CD14-positive monocyte (primary cell): ENCODE results near the gene ERICH4. TPM values are rescaled to one million over a fixed set of nuclear protein-coding genes. Genes with fewer than 3 reads are reported as not detected.

Experiments used
- DNase-seq, 3 donors: peaks; one replicate each; pipeline ENCODE4 v3.0.0-alpha.2; 2011 to 2022
- H2AFZ ChIP-seq: 2 replicates; pipeline ENCODE4 v1.6.0; 2012; ENCODE audit warnings: mild to moderate bottlenecking, low read depth, low read length, inconsistent platforms; ENCODE audit not compliant: insufficient read depth, poor library complexity, severe bottlenecking
- H3K27ac ChIP-seq, 2 donors: 1 replicate in 1 of 2; 2 replicates in 1 of 2; pipeline ENCODE4 v1.5.1; 2012 to 2013; ENCODE audit warnings: low read length in 2 of 2, control low read depth in 1 of 2, inconsistent platforms in 1 of 2, low read depth in 1 of 2, mild to moderate bottlenecking in 1 of 2
- H3K27me3 ChIP-seq, 2 donors: one replicate each; pipeline versions ENCODE4 v1.6.0 to v1.6.1; 2011 to 2013; ENCODE audit warnings: low read length in 2 of 2; ENCODE audit not compliant: control insufficient read depth in 2 of 2, insufficient read depth in 2 of 2
- H3K36me3 ChIP-seq, 2 donors: replicated peaks in 1 of 2; 1 replicate in 1 of 2; 2 replicates in 1 of 2; pipeline versions ENCODE4 v1.5.1 to v1.6.1; 2012 to 2013; ENCODE audit warnings: low read length in 2 of 2, control low read depth in 1 of 2, inconsistent platforms in 1 of 2, mild to moderate bottlenecking in 1 of 2; ENCODE audit not compliant: insufficient read depth in 2 of 2, control insufficient read depth in 1 of 2
- H3K4me1 ChIP-seq, 2 donors: 1 replicate in 1 of 2; 2 replicates in 1 of 2; pipeline versions ENCODE4 v1.5.1 to v1.6.1; 2012 to 2013; ENCODE audit warnings: low read length in 2 of 2, control low read depth in 1 of 2, inconsistent platforms in 1 of 2, mild to moderate bottlenecking in 1 of 2, moderate library complexity in 1 of 2; ENCODE audit not compliant: insufficient read depth in 2 of 2, control insufficient read depth in 1 of 2
- H3K4me2 ChIP-seq: replicated peaks from 2 replicates; pipeline ENCODE3; 2012; ENCODE audit warnings: low read length, moderate library complexity, mild to moderate bottlenecking; ENCODE audit not compliant: poor library complexity, severe bottlenecking; ENCODE audit errors: extremely low read depth
- H3K4me3 ChIP-seq, 3 experiments: fragments of 200-600 bp in 1 of 3; sonication (generic) in 1 of 3; replicated peaks in 1 of 3; 1 replicate in 2 of 3; 2 replicates in 1 of 3; pipeline ENCODE4 v1.5.1; 2011 to 2013; ENCODE audit warnings: low read length in 3 of 3, mild to moderate bottlenecking in 3 of 3, control low read depth in 2 of 3, low read depth in 2 of 3, inconsistent platforms in 1 of 3, moderate library complexity in 1 of 3
- H3K79me2 ChIP-seq: 2 replicates; pipeline ENCODE4 v1.6.0; 2012; ENCODE audit warnings: mild to moderate bottlenecking, control low read depth, inconsistent platforms, low read length, moderate library complexity; ENCODE audit not compliant: insufficient read depth
- H3K9ac ChIP-seq: 2 replicates; pipeline ENCODE4 v1.6.0; 2017; ENCODE audit warnings: low read length, mild to moderate bottlenecking; ENCODE audit not compliant: insufficient read depth, poor library complexity, severe bottlenecking
- H3K9me3 ChIP-seq, 2 donors: replicated peaks in 1 of 2; 1 replicate in 1 of 2; 2 replicates in 1 of 2; pipeline versions ENCODE4 v1.5.1 to v1.6.1; 2012 to 2013; ENCODE audit warnings: low read length in 2 of 2, control low read depth in 1 of 2; ENCODE audit not compliant: control insufficient read depth in 1 of 2, insufficient read depth in 1 of 2
- H4K20me1 ChIP-seq: 2 replicates; pipeline ENCODE4 v1.6.0; 2012; ENCODE audit warnings: mild to moderate bottlenecking, low read length, control low read depth, moderate library complexity; ENCODE audit not compliant: insufficient read depth
- H3K27ac Mint-ChIP-seq, 7 donors: one replicate each; pipeline ENCODE4 v1.8.0; 2020; ENCODE audit warnings: mild to moderate bottlenecking in 7 of 7, mixed read lengths in 7 of 7, moderate library complexity in 6 of 7, inconsistent platforms in 2 of 7
- H3K27me3 Mint-ChIP-seq, 3 donors: one replicate each; pipeline ENCODE4 v1.8.0; 2021 to 2022; ENCODE audit warnings: low read depth in 3 of 3, mild to moderate bottlenecking in 3 of 3, mixed read lengths in 3 of 3, moderate library complexity in 3 of 3, inconsistent platforms in 1 of 3
- H3K36me3 Mint-ChIP-seq, 2 donors: one replicate each; pipeline ENCODE4 v1.8.0; 2020; ENCODE audit warnings: mixed read lengths in 2 of 2, inconsistent platforms in 1 of 2, mild to moderate bottlenecking in 1 of 2
- H3K4me1 Mint-ChIP-seq: one replicate; pipeline ENCODE4 v1.8.0; 2020; ENCODE audit warnings: mild to moderate bottlenecking, mixed read lengths
- H3K4me3 Mint-ChIP-seq, 2 donors: one replicate each; pipeline ENCODE4 v1.8.0; 2020; ENCODE audit warnings: mild to moderate bottlenecking in 2 of 2, mixed read lengths in 2 of 2, moderate library complexity in 1 of 2
- H3K9me3 Mint-ChIP-seq, 7 donors: one replicate each; pipeline ENCODE4 v1.8.0; 2020 to 2022; ENCODE audit warnings: mixed read lengths in 7 of 7, mild to moderate bottlenecking in 6 of 7, moderate library complexity in 6 of 7, inconsistent platforms in 2 of 7
- CTCF ChIP-seq: fragments of 200-600 bp; IDR thresholded peaks from one replicate; pipeline ENCODE4 v1.8.0; 2022; ENCODE audit warnings: antibody characterized with exemption, mild to moderate bottlenecking
- WGBS: methylation state at CpG from one replicate; pipeline ENCODE4 v1.1.5; 2013; ENCODE audit warnings: missing lambda C conversion rate; ENCODE audit not compliant: insufficient coverage; 5-methylcytosine and 5-hydroxymethylcytosine counted together
- intact Hi-C, 2 donors: fragments of 100-400 bp; cut with micrococcal nuclease; formaldehyde crosslinking; loops; one replicate each; pipeline versions ENCODE4 v1.15.0 to v1.15.1; 2023
- polyA plus RNA-seq, 3 donors: library from polyadenylated mRNA; depleted of rRNA in 1 of 3; unstranded in 2 of 3; stranded (reverse) in 1 of 3; fragments of 300-500 nt in 2 of 3; fragments of >200 nt in 1 of 3; fragmentation: Illumina TruSeq in 2 of 3; gene quantifications; 1 replicate in 2 of 3; 2 replicates in 1 of 3; pipeline ENCODE4 v1.2.3, GENCODE V29; 2012 to 2021

Gene ERICH4
- polyA plus RNA-seq, 3 donors, result 0.09 TPM; not detected in 2

- no peaks in the 10 kb centered on the region for H4K20me1 ChIP-seq
- peaks cover 0 to 6% of the 10 kb centered on the region in 2 donors for H3K27me3 ChIP-seq
- intact Hi-C loops, result loop anchor here in 1 of 2 donors (10.0 kb wide), 1 partner anchor 89 kb away; no protein-coding TSS in a partner anchor
- Mint-ChIP-seq H3K27me3 (peaks cover 15 to 28% (median 22%) of the 10 kb centered on the region in 3 donors), H3K27ac (no peak overlapping the region), H3K4me3 (no peak overlapping the region), H3K36me3 (no peaks in the 10 kb centered on the region), H3K9me3 (peaks cover 0 to 4% (median 0%) of the 10 kb centered on the region in 7 donors), H3K4me1 (peaks cover 34% of the 10 kb centered on the region)
- no peaks in the 10 kb centered on the region for H3K36me3 ChIP-seq
- H3K4me2 ChIP-seq, result no peak overlapping the region
- H2AFZ ChIP-seq, result no peak overlapping the region
- H3K79me2 ChIP-seq, result no peaks in the 10 kb centered on the region
- H3K4me3 ChIP-seq, result no peak overlapping the region
- no peak overlapping the region for H3K9ac ChIP-seq
- no peak overlapping the region for H3K27ac ChIP-seq
- peaks cover 21 to 25% of the 10 kb centered on the region in 2 donors for H3K4me1 ChIP-seq
- 70% methylated on average over 5 of the region's 5 CpGs for WGBS
- no peaks in the 10 kb centered on the region for H3K9me3 ChIP-seq
- TF ChIP-seq CTCF, result no peak
- no peak for DNase-seq
These were observed 2.6 kb downstream of the ERICH4 start for GRCh38 chr19:41445575-41445974.

GRCh38 chr19:41447732-41448332 is 4.9 kb downstream of the ERICH4 start:
- no peak overlapping the region for H3K27ac Mint-ChIP-seq

More at GRCh38 chr19:41447732-41448332, 4.9 kb downstream of the ERICH4 start:
- H3K27me3 ChIP-seq, result peaks cover 0 to 6% of the 10 kb centered on the region in 2 donors
- no peaks in the 10 kb centered on the region for H3K36me3 ChIP-seq
- no peaks in the 10 kb centered on the region for H4K20me1 ChIP-seq
- H2AFZ ChIP-seq, result no peak overlapping the region
- no peaks in the 10 kb centered on the region for H3K9me3 ChIP-seq
- Mint-ChIP-seq H3K27me3 (peaks cover 15 to 32% (median 22%) of the 10 kb centered on the region in 3 donors), H3K4me1 (peaks cover 25% of the 10 kb centered on the region), H3K9me3 (peaks cover 0 to 4% (median 0%) of the 10 kb centered on the region in 7 donors), H3K4me3 (peak overlapping the region in 1 of 2 donors; percentile 62), H3K36me3 (no peaks in the 10 kb centered on the region)
- H3K9ac ChIP-seq, result no peak overlapping the region
- no peak overlapping the region for H3K4me2 ChIP-seq
- H3K4me3 ChIP-seq, result no peak overlapping the region
- WGBS, result 61% methylated on average over 6 of the region's 12 CpGs
- H3K27ac ChIP-seq, result no peak overlapping the region
- no peak for DNase-seq
- intact Hi-C loops, result loop anchor here in 1 of 2 donors (2.0 to 10.0 kb wide), 2 partner anchors 87 to 123 kb away; no protein-coding TSS in a partner anchor
- no peaks in the 10 kb centered on the region for H3K79me2 ChIP-seq
- peaks cover 15 to 21% of the 10 kb centered on the region in 2 donors for H3K4me1 ChIP-seq
- TF ChIP-seq CTCF, result no peak
